GM19372 (cell line): ENCODE results near the gene TMEM108.
A peak's percentile ranks its signal among the peaks of the same experiment; 100 is the strongest.

Experiments
- ATAC-seq: cut with Tn5 transposase; IDR thresholded peaks from one replicate; pipeline ENCODE4 v1.9.1; 2021; ENCODE audit warnings: mild to moderate bottlenecking, low read depth, moderate library complexity; ENCODE audit not compliant: unreplicated experiment

Gene TMEM108

DNA sequence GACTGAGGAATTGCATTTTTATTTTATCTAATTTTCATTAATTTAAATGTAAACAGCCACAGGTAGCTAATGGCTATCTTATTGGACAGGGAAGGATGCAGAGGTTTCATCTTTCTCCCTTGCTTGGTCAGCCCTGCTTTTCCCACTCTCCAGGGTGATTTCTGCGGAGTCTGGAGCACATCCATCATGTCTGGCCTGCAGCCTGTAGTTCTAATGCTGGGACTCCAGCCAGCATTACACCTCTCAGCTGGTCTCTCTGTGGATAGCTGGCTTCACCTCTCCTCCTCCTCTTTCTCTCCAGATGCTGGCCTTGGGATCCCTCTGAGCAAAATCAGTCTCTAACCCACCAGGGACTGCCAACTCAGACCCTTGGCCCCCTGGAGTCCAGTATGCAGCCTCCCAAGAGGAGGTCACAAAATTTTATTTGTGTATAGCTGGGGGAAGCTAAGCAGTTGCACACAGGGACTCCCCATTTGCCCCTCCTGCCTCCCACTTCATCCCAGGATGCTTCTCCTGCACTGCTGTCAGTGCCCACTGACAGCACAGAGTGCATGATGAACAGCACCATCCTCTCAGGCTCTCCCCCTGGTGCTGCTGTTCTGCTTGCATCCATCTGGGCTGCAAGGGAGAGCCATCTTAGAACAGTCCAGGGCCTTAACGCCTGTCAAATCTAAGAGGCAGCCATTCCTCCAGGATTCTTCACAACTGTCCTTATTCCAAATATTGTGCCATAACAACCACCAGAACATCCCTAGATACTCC lies 363.4 kb downstream of the TMEM108 start:
- ATAC-seq = no peak

- ATAC-seq = no peak
These were observed 366.7 kb downstream of the TMEM108 start for GRCh38 chr3:133404920-133405319.

DNA sequence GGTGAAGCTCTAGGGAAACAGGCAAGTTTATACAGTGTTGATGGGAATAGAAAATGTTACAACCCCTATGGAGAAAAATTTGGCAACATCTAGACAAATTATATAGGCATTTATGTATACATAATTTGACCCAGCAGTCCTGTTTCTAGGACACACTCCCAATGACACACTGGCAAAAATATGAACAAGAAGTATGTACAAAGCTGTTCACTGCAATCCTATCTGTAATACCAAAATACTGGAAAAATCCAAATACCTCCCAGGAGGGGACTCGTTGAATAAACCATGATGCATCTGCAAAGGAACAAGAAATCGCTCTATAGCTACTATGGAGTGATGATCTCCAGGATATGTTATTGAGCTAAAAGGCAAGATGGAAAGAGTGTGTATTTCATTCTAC lies 370.2 kb downstream of the TMEM108 start:
- ATAC-seq = no peak

DNA sequence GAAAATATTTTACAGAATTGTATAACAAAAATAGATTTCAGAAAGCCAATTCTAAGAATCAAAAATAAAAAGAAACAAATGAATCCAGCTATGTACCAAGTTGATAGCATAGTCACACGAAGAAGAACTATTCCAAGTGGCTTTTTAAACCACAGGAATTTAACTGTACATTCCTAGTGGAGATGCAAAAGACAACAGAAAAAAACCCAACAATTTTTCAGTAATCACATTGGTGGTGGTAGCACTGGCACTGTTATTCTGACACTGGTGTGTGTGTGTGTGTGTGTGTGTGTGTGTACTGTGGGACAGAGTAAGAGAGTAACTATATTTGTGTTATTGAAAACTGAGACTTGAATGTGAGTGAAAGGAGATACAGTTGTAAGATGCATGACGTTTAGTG lies 370.8 kb downstream of the TMEM108 start:
- ATAC-seq = no peak

DNA sequence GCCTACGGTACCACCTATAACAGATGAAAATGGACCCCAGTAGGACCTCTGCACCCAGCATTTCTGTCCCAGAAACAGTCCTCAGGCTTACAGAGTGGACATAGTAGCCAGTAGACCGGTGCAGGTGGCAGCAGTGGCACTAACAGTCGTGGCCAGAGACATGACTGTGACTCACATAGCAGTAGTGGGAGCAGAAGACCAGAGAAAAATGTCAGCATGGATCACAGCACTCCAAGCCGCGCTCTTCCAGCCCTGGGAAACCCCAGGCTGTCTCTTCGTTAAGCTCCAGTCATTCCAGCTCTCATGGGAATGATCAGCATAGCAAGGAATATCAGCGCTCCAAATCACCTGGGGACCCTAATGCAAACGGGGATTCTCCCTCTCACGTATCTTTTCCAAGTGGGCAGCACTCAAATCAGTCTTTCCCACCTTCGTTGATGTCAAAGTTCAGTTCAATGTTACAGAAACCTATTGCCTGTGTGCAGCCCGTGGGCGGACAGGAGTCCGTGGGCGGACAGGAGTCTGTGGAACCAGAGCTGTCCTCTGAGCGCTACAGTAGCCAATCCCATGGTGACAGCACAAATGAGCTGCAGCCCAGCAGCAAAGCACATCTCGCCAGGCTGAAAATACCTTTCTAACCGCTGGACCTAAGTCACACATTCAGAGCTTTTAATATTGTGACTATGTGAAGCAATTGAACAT lies 372.2 kb downstream of the TMEM108 start:
- ATAC-seq = no peak

DNA sequence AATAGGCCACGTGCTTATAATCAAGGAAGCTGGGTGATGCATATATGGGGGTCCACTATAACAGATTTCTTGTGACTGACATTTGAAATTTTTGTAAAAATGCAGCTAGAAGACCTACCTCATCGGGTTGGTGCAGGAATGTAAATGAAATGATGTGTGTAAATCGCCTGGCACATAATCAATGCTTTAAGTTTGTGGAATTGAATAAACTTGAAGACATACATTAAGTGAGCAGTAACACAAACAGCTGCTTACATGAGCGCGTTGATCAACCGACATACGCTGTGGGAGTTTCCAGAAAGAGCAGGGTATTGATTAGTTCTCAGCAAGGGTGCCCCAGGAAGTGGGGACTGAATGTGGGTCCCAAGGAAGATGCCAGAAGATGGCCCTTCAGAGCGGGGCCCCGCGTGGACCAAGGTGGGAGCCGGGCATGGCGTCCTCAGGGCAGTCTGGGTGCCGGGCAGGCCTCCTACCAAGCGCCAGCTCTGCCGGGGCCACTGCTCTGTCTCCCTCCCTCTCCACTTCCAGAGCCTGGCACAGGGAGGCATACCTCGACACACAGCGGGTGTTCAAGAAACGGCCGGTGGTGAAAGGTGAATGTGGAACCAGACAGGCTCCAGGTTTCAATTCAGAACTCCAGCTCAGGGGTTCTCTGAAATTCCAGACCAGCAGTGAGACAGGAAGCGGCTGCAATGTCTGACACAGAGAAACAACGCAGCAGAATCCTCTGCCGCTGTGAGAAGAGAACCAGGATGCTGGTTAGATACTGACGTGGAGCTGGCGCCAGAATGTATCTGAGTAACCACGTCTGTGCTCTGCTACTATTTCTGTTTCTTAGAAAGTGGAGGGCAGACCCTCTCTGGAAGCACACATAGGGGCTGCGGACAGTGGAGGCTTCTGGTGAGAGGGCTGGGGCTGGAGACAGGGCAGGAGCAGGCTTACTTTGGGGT lies 374.3 kb downstream of the TMEM108 start:
- no peak for ATAC-seq

- ATAC-seq = no peak
These were observed 375.2 kb downstream of the TMEM108 start for GRCh38 chr3:133413161-133414020.

GRCh38 chr3:133414021-133414392 lies 375.8 kb downstream of the TMEM108 start:
- ATAC-seq = no peak

DNA sequence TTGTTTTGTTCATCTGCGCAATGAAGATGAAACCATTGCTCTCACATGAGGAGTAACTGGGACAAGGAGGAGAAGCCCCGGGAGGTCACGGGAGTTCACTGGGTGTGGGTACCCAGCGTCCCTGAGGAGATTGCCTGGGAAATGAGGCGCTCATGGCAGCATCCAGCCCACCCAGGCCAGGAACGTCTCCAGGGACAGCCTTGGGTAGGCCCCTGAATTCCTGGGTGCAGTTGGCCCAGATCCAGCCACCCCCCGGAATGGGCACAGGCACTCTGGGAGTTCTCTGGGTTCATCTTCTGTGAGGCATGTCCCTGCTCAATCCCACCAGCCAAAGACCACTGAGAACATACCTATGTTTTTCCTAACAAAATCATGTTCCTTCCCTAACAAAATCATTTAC lies 380.2 kb downstream of the TMEM108 start:
- no peak for ATAC-seq

DNA sequence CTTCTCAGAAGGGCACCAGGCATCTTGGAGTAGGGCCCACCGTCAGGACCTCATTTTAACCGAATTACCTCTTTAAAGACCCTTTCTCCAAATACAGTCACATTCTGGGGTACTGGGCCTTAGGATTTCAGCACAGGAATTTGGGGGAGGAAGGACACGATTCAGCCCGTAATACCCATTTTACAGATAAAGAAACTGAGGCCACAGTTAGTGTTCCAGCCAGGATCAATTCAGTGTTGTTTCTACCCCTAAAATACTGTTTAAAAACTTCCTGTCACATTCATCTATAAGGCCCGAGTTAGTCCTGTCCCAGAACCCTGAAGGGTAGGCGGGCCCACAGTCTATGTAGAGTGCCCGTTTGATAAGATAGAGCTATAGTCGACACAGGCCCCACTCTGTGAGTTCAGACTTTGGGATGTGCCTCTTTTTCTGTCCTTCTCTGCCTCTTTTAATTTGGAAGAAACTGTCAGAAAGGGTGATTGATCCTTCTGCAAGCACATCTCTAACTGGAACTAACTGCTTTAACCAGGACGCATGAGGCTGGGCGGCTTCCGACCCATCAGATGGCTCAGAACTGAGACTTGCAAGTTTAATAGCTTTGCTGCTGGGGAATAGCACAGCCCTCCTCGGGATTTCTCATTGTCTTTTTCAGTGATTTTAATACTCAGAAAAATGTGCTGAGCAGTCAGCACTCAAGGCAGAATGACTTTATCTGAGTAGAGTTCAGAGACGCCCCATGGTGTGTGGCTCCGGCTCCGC lies 381.1 kb downstream of the TMEM108 start:
- ATAC-seq = no peak

GRCh38 chr3:133424937-133425869 lies 387.0 kb downstream of the TMEM108 start:
- ATAC-seq = no peak

- no peak for ATAC-seq
These were observed 387.7 kb downstream of the TMEM108 start for GRCh38 chr3:133425898-133426297.

GRCh38 chr3:133426721-133427120 lies 388.5 kb downstream of the TMEM108 start:
- ATAC-seq = no peak

- no peak for ATAC-seq
These were observed 390.4 kb downstream of the TMEM108 start for GRCh38 chr3:133428552-133428951.

- no peak for ATAC-seq
These were observed 390.9 kb downstream of the TMEM108 start for GRCh38 chr3:133429063-133429462.

- no peak for ATAC-seq
These were observed 401.4 kb downstream of the TMEM108 start for GRCh38 chr3:133439563-133439962.

- ATAC-seq = no peak
These were observed 402.5 kb downstream of the TMEM108 start for GRCh38 chr3:133440652-133441051.

GRCh38 chr3:133441867-133442270 lies 403.7 kb downstream of the TMEM108 start:
- peak; percentile 75 for ATAC-seq
